ENCODE measurements around the gene KXD1.

KXD1 gene

GRCh38 chr19:18586306-18586705 is 28.6 kb downstream of the KXD1 start:
- Histone ChIP-seq H3K4me1 (ENCODE audit: control insufficient read depth, low read length) (peaks cover 51% of the 10 kb centered on the region), H3F3A (ENCODE audit: control insufficient read depth, insufficient read depth) (peaks cover 16% of the 10 kb centered on the region), H3K27ac (ENCODE audit: low read depth, low read length) (peak overlapping the region; percentile 16), H3K9me3 (ENCODE audit: control insufficient read depth, insufficient read depth, low read length) (no peaks in the 10 kb centered on the region), H3K4me3 (ENCODE audit: low read length) (peak overlapping the region; percentile 34; the same call in 1 of the 2 replicates), H3K9me2 (replicated peaks; ENCODE audit: control insufficient read depth, low read length) (no peaks in the 10 kb centered on the region), H3K36me3 (ENCODE audit: control insufficient read depth, low read length) (peaks cover 15% of the 10 kb centered on the region), H3K79me2 (ENCODE audit: control insufficient read depth, low read length) (peaks cover 18% of the 10 kb centered on the region), H3K27me3 (ENCODE audit: control insufficient read depth, low read length) (no peaks in the 10 kb centered on the region), H3K4me2 (ENCODE audit: low read length) (peak overlapping the region; percentile 45), H4K20me1 (ENCODE audit: control insufficient read depth, insufficient read depth, low read depth, low read length) (no peaks in the 10 kb centered on the region)
- TF ChIP-seq EZH2phosphoT487 (IDR thresholded peaks at IDR 0.05; ENCODE audit: borderline replicate concordance, low read length) (no peak), CTCF (IDR thresholded peaks at IDR 0.05; ENCODE audit: low read depth, low read length, poor library complexity, severe bottlenecking) (peak; percentile 10)

- Histone ChIP-seq H4K20me1 (ENCODE audit: control insufficient read depth, insufficient read depth, low read depth, low read length) (no peaks in the 10 kb centered on the region), H3K4me1 (ENCODE audit: control insufficient read depth, low read length) (peaks cover 51% of the 10 kb centered on the region), H3K27ac (ENCODE audit: low read depth, low read length) (peak overlapping the region; percentile 86), H3K36me3 (ENCODE audit: control insufficient read depth, low read length) (peaks cover 22% of the 10 kb centered on the region), H3K9me3 (ENCODE audit: control insufficient read depth, insufficient read depth, low read length) (no peaks in the 10 kb centered on the region), H3K9me2 (replicated peaks; ENCODE audit: control insufficient read depth, low read length) (no peaks in the 10 kb centered on the region), H3K79me2 (ENCODE audit: control insufficient read depth, low read length) (peaks cover 18% of the 10 kb centered on the region), H3K4me2 (ENCODE audit: low read length) (peak overlapping the region; percentile 99), H3K27me3 (ENCODE audit: control insufficient read depth, low read length) (no peaks in the 10 kb centered on the region), H3K4me3 (ENCODE audit: low read length) (peak overlapping the region; percentile 91), H3F3A (ENCODE audit: control insufficient read depth, insufficient read depth) (peaks cover 16% of the 10 kb centered on the region)
- TF ChIP-seq CTCF (IDR thresholded peaks at IDR 0.05; ENCODE audit: low read depth, low read length, poor library complexity, severe bottlenecking) (no peak), EZH2phosphoT487 (IDR thresholded peaks at IDR 0.05; ENCODE audit: borderline replicate concordance, low read length) (no peak)
Observed at GRCh38 chr19:18587561-18587960, 29.9 kb downstream of the KXD1 start.

GRCh38 chr19:18587962-18588610 is 30.4 kb downstream of the KXD1 start:
- H3K9me3 ChIP-seq (ENCODE audit: control insufficient read depth, insufficient read depth, low read length) = no peaks in the 10 kb centered on the region
- peak overlapping the region; percentile 91 for H3K4me3 ChIP-seq (ENCODE audit: low read length)
- H3K79me2 ChIP-seq (ENCODE audit: control insufficient read depth, low read length) = peaks cover 18% of the 10 kb centered on the region
- no peaks in the 10 kb centered on the region for H3K9me2 ChIP-seq (replicated peaks; ENCODE audit: control insufficient read depth, low read length)
- H3F3A ChIP-seq (ENCODE audit: control insufficient read depth, insufficient read depth) = peaks cover 19% of the 10 kb centered on the region
- H4K20me1 ChIP-seq (ENCODE audit: control insufficient read depth, insufficient read depth, low read depth, low read length) = no peaks in the 10 kb centered on the region
- no peak for TF ChIP-seq EZH2phosphoT487 (IDR thresholded peaks at IDR 0.05; ENCODE audit: borderline replicate concordance, low read length)
- no peak for TF ChIP-seq CTCF (IDR thresholded peaks at IDR 0.05; ENCODE audit: low read depth, low read length, poor library complexity, severe bottlenecking)
- H3K27ac ChIP-seq (ENCODE audit: low read depth, low read length) = peak overlapping the region; percentile 86
- H3K4me2 ChIP-seq (ENCODE audit: low read length) = peak overlapping the region; percentile 99
- H3K36me3 ChIP-seq (ENCODE audit: control insufficient read depth, low read length) = peaks cover 22% of the 10 kb centered on the region
- H3K27me3 ChIP-seq (ENCODE audit: control insufficient read depth, low read length) = no peaks in the 10 kb centered on the region
- H3K4me1 ChIP-seq (ENCODE audit: control insufficient read depth, low read length) = peaks cover 54% of the 10 kb centered on the region
